Measurements from ENCODE around the gene ZNF862.

- TF ChIP-seq, protein P1, sequence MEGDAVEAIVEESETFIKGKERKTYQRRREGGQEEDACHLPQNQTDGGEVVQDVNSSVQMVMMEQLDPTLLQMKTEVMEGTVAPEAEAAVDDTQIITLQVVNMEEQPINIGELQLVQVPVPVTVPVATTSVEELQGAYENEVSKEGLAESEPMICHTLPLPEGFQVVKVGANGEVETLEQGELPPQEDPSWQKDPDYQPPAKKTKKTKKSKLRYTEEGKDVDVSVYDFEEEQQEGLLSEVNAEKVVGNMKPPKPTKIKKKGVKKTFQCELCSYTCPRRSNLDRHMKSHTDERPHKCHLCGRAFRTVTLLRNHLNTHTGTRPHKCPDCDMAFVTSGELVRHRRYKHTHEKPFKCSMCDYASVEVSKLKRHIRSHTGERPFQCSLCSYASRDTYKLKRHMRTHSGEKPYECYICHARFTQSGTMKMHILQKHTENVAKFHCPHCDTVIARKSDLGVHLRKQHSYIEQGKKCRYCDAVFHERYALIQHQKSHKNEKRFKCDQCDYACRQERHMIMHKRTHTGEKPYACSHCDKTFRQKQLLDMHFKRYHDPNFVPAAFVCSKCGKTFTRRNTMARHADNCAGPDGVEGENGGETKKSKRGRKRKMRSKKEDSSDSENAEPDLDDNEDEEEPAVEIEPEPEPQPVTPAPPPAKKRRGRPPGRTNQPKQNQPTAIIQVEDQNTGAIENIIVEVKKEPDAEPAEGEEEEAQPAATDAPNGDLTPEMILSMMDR (IDR thresholded peaks at IDR 0.05), result no peak
- no peak for TF ChIP-seq EZH2 (IDR thresholded peaks at IDR 0.05; ENCODE audit: borderline replicate concordance, insufficient read depth, low read depth, low read length, poor library complexity, severe bottlenecking)
Measured at GRCh38 chr7:149816267-149816751, 21.9 kb upstream of the ZNF862 start.
